GM12865 (cell line): ENCODE measurements around the gene HRH2.

Experiments
- DNase-seq: peaks from one replicate; pipeline ENCODE4 v3.0.0; 2010; ENCODE audit warnings: low read depth
- H3K4me3 ChIP-seq: 2 replicates; pipeline ENCODE4 v1.5.1; 2011; ENCODE audit warnings: mild to moderate bottlenecking, low read depth, low read length, control low read depth
- TF ChIP-seq, protein P1 (sequence below): IDR thresholded peaks from 2 replicates; pipeline ENCODE4 v1.5.1; 2011; ENCODE audit warnings: low read length, control low read depth, low read depth, inconsistent platforms; ENCODE audit not compliant: insufficient read depth; ENCODE audit errors: missing control alignments

The HRH2 gene

DNA sequence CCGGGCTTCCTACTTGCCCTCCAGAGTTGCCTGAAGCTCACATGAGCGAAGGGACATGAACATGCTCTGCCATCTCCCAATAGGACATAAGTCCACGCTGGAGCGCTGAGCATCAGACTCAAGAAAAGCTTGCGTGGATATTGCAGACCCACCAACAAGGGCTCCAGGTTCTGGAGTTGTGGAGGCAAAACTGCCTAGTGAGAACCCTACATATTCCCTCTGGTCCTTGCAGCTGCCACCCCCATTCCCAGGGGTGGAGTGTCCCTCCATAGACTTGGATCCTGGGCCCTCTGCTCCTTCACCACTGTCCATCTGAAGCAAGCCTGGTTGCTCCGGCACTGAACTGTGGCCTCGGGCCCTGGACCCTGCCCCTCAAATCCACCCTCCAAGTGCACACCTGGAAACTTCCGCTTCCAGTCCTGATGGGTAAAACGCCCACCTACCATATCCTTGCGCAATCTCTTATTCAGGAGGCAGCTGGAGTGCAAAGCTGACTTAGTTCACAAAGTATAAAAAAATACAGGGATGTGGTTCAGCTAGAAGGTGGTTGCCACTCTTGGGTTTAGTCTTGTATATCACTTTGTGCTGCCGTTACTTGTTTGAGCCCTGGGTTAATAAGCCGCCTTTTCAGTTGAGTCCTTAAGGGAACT, 28.0 kb downstream of the HRH2 start:
- no peak for DNase-seq
- TF ChIP-seq, protein P1, sequence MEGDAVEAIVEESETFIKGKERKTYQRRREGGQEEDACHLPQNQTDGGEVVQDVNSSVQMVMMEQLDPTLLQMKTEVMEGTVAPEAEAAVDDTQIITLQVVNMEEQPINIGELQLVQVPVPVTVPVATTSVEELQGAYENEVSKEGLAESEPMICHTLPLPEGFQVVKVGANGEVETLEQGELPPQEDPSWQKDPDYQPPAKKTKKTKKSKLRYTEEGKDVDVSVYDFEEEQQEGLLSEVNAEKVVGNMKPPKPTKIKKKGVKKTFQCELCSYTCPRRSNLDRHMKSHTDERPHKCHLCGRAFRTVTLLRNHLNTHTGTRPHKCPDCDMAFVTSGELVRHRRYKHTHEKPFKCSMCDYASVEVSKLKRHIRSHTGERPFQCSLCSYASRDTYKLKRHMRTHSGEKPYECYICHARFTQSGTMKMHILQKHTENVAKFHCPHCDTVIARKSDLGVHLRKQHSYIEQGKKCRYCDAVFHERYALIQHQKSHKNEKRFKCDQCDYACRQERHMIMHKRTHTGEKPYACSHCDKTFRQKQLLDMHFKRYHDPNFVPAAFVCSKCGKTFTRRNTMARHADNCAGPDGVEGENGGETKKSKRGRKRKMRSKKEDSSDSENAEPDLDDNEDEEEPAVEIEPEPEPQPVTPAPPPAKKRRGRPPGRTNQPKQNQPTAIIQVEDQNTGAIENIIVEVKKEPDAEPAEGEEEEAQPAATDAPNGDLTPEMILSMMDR = no peak
- no peak overlapping the region for H3K4me3 ChIP-seq

DNA sequence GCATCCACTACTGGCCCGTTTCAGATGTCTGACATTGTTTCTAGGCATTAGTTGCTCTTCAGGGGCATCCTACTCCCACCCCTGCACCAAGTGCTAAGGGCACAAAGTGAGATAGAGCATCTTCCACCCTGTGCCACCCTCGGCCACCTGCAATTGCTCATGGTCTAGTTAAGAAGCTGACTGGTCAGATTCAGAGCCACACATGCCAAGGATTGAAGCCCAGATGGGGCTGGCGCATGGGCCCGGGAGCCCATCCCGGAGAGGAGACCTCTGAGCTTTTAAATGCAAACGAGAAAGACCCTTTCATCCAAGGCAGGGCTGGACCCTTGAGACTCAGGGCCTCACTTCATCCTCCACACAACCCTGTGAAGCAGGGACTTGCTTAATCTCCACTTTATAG, 28.5 kb downstream of the HRH2 start:
- no peak for DNase-seq
- TF ChIP-seq, protein P1 = no peak
- no peak overlapping the region for H3K4me3 ChIP-seq

GRCh38 chr5:175686826-175687225, 29.0 kb downstream of the HRH2 start:
- no peak for DNase-seq
- H3K4me3 ChIP-seq = no peak overlapping the region
- TF ChIP-seq, protein P1 = no peak

- TF ChIP-seq, protein P1 = no peak
- no peak overlapping the region for H3K4me3 ChIP-seq
- no peak for DNase-seq
Measured at GRCh38 chr5:175687231-175687701, 29.4 kb downstream of the HRH2 start.

DNA sequence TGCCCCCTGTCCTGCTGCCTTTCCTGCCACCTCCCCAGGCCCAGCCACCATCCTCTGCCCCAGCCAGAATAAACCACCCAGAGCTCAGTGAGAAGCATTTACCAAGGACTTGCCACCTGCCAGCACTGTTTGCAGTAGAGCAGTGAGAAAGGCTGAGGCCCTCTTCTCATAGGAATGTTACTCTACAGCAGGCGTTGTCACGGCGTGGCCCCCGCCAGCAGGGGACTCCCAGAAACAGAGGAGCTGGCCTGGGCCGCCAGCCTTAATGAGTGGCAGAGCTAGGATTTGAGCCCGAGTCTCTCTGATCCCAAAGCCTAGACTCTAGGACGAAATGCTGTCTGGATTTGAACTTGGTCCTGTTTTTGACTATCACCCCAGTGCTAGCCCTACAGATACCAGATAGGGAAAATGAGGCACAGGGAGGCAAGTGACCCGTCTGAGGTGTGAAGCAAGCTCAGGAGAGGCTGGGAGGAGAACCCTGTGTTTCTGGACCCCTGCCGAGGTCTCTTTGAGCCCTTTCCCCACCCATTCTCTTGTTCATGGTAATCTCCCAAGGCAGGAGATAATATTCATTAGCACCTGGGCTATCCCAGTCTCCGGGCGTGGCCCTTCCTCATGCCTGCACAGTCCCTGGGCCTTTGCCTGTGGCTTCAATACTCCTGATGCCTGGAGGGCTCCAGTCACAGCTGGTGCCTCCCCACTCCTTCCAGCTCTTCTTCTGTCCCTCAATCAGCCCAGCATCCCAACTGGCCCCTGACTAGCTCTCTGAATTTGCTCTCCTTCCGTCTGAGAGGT, 30.7 kb downstream of the HRH2 start:
- H3K4me3 ChIP-seq = no peak overlapping the region
- TF ChIP-seq, protein P1 = no peak
- DNase-seq = no peak

- no peak overlapping the region for H3K4me3 ChIP-seq
- DNase-seq = no peak
- TF ChIP-seq, protein P1 = no peak
Measured at GRCh38 chr5:175689147-175689991, 31.5 kb downstream of the HRH2 start.
